ENCODE data around the gene LRRC75B.
"Not testable (repeated sequence)": the region's sequence is repeated elsewhere in the genome, so short reads cannot be mapped to it uniquely, and the experiment has no call there.

- not testable (repeated sequence) for TF ChIP-seq CTCF (IDR thresholded peaks at IDR 0.05); POLR2AphosphoS5 (IDR thresholded peaks at IDR 0.05; ENCODE audit: low read depth, low read length); REST (IDR thresholded peaks at IDR 0.05; ENCODE audit: insufficient read depth in 1 of 2, low read depth in 2 of 2, low read length in 1 of 2); SIN3A (IDR thresholded peaks at IDR 0.05; ENCODE audit: borderline replicate concordance, insufficient read depth, low read depth, low read length); TCF7L2 (IDR thresholded peaks at IDR 0.05; ENCODE audit: low read depth, low read length)
These were observed 624 bp upstream of the LRRC75B start for GRCh38 chr22:24593559-24593835.

All from Panc1 (cell line).